Measurements from ENCODE around the gene INSC.

DNA sequence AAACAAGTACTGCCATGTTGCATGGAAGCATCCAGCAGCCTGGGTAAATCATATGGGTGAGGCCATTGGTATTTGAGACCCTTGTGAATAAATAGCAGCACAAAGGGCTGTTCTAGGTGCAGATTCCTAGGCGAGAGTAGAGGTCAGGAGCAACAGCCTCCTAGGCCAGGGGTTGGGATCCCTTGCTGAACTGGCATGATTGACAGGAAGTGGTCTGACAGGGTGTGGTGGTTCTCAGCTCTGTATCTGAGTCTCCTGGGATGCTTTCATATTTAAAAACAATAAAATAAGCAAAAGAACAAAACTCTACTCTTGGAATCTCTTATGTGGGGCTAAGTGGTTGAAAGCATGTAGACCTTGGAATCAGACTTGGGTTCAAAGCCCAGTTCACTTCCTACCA is 35.8 kb downstream of the INSC start:
- TF ChIP-seq POLR2AphosphoS5 (IDR thresholded peaks at IDR 0.05) (no peak), POLR2A (IDR thresholded peaks at IDR 0.05) (no peak)

Data from spleen (tissue), 3 donors.